WTC11 (cell line): ENCODE data around the gene CDCA7.

Experiments used
- CREM ChIP-seq: sonication (generic); formaldehyde crosslinking; IDR thresholded peaks from 2 replicates; pipeline ENCODE4 v1.8.1; 2022; ENCODE audit warnings: mild to moderate bottlenecking, missing genetic modification reagents, moderate library complexity
- JUN ChIP-seq: sonication (generic); formaldehyde crosslinking; IDR thresholded peaks from 2 replicates; pipeline ENCODE4 v1.8.0; 2023; ENCODE audit warnings: mild to moderate bottlenecking, missing genetic modification reagents
- NR1H2 ChIP-seq: sonication (generic); formaldehyde crosslinking; IDR thresholded peaks from 2 replicates; pipeline ENCODE4 v1.9.0; 2021; ENCODE audit warnings: mild to moderate bottlenecking, moderate library complexity, missing genetic modification reagents
- NR2C2 ChIP-seq: sonication (generic); formaldehyde crosslinking; IDR thresholded peaks from 2 replicates; pipeline ENCODE4 v1.8.0; 2022; ENCODE audit warnings: mild to moderate bottlenecking, missing genetic modification reagents
- SOX15 ChIP-seq: fragments of 250-450 bp; sonication (Bioruptor Pico); IDR thresholded peaks from 2 replicates; pipeline ENCODE4 v1.9.0; 2021; ENCODE audit warnings: mild to moderate bottlenecking
- ZNF281 ChIP-seq: sonication (generic); formaldehyde crosslinking; IDR thresholded peaks from 2 replicates; pipeline ENCODE4 v1.8.0; 2023; ENCODE audit warnings: mild to moderate bottlenecking, missing genetic modification reagents
- ZNF512 ChIP-seq: sonication (generic); formaldehyde crosslinking; IDR thresholded peaks from 2 replicates; pipeline ENCODE4 v1.8.1; 2022; ENCODE audit warnings: missing genetic modification reagents, borderline replicate concordance
- TF ChIP-seq, protein P1 (sequence below): fragments of 200-600 bp; IDR thresholded peaks from 2 replicates; pipeline ENCODE4 v1.8.0; 2022; ENCODE audit warnings: antibody characterized with exemption
- TF ChIP-seq, protein P2 (sequence below): sonication (generic); formaldehyde crosslinking; IDR thresholded peaks from 2 replicates; pipeline ENCODE4 v1.8.1; 2022; ENCODE audit warnings: mild to moderate bottlenecking, missing genetic modification reagents, moderate library complexity, borderline replicate concordance
- TF ChIP-seq, protein P3 (sequence below): sonication (generic); formaldehyde crosslinking; conservative IDR thresholded peaks from 2 replicates; pipeline ENCODE4 v1.8.1; 2022; ENCODE audit warnings: mild to moderate bottlenecking, missing genetic modification reagents

DNA sequence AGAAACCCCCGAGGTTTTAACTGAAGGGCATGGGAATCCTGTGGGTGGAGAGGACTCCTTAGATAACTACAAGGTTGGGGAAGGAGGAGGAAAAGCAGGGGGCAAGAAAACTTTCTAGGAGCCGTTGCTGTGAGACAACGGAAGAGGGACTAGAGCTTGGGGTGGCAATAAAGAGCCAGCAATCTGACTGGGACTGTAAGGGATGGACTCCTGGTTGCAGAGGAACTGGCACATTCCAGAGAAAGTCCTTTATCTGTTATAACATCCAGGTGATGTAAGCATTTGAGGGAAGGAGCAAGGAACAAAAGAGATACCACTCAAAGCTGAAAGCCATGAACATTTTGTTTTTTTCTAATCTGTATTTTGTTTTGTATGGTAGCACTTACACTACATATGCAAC is 16.4 kb downstream of the CDCA7 start:
- TF ChIP-seq, protein P1, sequence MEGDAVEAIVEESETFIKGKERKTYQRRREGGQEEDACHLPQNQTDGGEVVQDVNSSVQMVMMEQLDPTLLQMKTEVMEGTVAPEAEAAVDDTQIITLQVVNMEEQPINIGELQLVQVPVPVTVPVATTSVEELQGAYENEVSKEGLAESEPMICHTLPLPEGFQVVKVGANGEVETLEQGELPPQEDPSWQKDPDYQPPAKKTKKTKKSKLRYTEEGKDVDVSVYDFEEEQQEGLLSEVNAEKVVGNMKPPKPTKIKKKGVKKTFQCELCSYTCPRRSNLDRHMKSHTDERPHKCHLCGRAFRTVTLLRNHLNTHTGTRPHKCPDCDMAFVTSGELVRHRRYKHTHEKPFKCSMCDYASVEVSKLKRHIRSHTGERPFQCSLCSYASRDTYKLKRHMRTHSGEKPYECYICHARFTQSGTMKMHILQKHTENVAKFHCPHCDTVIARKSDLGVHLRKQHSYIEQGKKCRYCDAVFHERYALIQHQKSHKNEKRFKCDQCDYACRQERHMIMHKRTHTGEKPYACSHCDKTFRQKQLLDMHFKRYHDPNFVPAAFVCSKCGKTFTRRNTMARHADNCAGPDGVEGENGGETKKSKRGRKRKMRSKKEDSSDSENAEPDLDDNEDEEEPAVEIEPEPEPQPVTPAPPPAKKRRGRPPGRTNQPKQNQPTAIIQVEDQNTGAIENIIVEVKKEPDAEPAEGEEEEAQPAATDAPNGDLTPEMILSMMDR = no peak
- TF ChIP-seq CREM (no peak), NR1H2 (no peak), NR2C2 (CRISPR knock-in tag) (no peak), ZNF281 (no peak), ZNF512 (CRISPR knock-in tag) (no peak), SOX15 (CRISPR knock-in tag) (no peak), JUN (CRISPR knock-in tag) (no peak)
- TF ChIP-seq, protein P2, sequence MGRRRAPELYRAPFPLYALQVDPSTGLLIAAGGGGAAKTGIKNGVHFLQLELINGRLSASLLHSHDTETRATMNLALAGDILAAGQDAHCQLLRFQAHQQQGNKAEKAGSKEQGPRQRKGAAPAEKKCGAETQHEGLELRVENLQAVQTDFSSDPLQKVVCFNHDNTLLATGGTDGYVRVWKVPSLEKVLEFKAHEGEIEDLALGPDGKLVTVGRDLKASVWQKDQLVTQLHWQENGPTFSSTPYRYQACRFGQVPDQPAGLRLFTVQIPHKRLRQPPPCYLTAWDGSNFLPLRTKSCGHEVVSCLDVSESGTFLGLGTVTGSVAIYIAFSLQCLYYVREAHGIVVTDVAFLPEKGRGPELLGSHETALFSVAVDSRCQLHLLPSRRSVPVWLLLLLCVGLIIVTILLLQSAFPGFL (CRISPR knock-in tag) = no peak
- TF ChIP-seq, protein P3, sequence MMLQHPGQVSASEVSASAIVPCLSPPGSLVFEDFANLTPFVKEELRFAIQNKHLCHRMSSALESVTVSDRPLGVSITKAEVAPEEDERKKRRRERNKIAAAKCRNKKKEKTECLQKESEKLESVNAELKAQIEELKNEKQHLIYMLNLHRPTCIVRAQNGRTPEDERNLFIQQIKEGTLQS (CRISPR knock-in tag) = no peak
